Vagina (tissue), 2 donors: ENCODE results near the gene FBXL17. TPM values are rescaled to one million over a fixed set of nuclear protein-coding genes. Genes with fewer than 3 reads are reported as not detected.

Source experiments
- DNase-seq, 2 donors: peaks; one replicate each; pipeline ENCODE4 v3.0.0-alpha.2; 2017; ENCODE audit errors: extremely low spot score in 2 of 2
- H3K27ac ChIP-seq: fragments of 200-600 bp; sonication (generic); one replicate; pipeline ENCODE4 v1.5.1; 2019
- H3K27me3 ChIP-seq: fragments of 200-600 bp; sonication (generic); one replicate; pipeline ENCODE4 v1.5.1; 2019
- H3K36me3 ChIP-seq, 2 donors: fragments of 200-600 bp; sonication (generic); one replicate each; pipeline ENCODE4 v1.5.1; 2017 to 2019
- H3K4me1 ChIP-seq: fragments of 200-600 bp; sonication (generic); one replicate; pipeline ENCODE4 v1.5.1; 2019
- H3K4me3 ChIP-seq, 2 donors: fragments of 200-600 bp; sonication (generic); 1 replicate in 1 of 2; 2 replicates in 1 of 2; pipeline ENCODE4 v1.5.1; 2016 to 2019
- H3K9me3 ChIP-seq: fragments of 200-600 bp; sonication (generic); one replicate; pipeline ENCODE4 v1.5.1; 2019
- CTCF ChIP-seq, 3 experiments: fragments of 450-650 bp in 2 of 3; fragments of 200-600 bp in 1 of 3; sonication (generic) in 1 of 3; IDR thresholded peaks; one replicate each; pipeline ENCODE4 v1.5.1; 2017 to 2019; ENCODE audit warnings: antibody characterized with exemption in 3 of 3, mild to moderate bottlenecking in 2 of 3, moderate library complexity in 2 of 3
- POLR2A ChIP-seq, 2 donors: fragments of 450-650 bp; IDR thresholded peaks; one replicate each; pipeline ENCODE4 v1.6.1; 2017; ENCODE audit warnings: antibody characterized with exemption in 2 of 2, mild to moderate bottlenecking in 2 of 2, moderate library complexity in 2 of 2
- POLR2AphosphoS5 ChIP-seq, 2 donors: sonication (generic); formaldehyde crosslinking; IDR thresholded peaks; one replicate each; pipeline ENCODE4 v1.9.0; 2017; ENCODE audit warnings: antibody characterized with exemption in 2 of 2, mild to moderate bottlenecking in 2 of 2, low read depth in 1 of 2; ENCODE audit not compliant: insufficient read depth in 1 of 2
- intact Hi-C: fragments of 100-400 bp; cut with DNase I; formaldehyde crosslinking; loops from one replicate; pipeline ENCODE4 v1.15.1; 2023
- total RNA-seq: library from RNA; depleted of rRNA; stranded (reverse); fragments of >200 nt; gene quantifications from one replicate; pipeline ENCODE4 v1.2.3, GENCODE V29; 2016

Gene FBXL17
- total RNA-seq, 1 donor from 2014 or later, result 15.0 TPM

GRCh38 chr5:108249095-108249784, 132.7 kb downstream of the FBXL17 start:
- no peak overlapping the region for H3K4me3 ChIP-seq
- intact Hi-C loops, result no loop called here
- H3K27me3 ChIP-seq, result no peaks in the 10 kb centered on the region
- H3K36me3 ChIP-seq, result no peaks in the 10 kb centered on the region
- no peak for TF ChIP-seq CTCF (IDR thresholded peaks at IDR 0.05)
- TF ChIP-seq POLR2A (IDR thresholded peaks at IDR 0.05), result no peak
- TF ChIP-seq POLR2AphosphoS5 (IDR thresholded peaks at IDR 0.05; ENCODE audit: insufficient read depth in 1 of 2, low read depth in 1 of 2), result no peak
- no peak for DNase-seq
- peaks cover 12% of the 10 kb centered on the region for H3K4me1 ChIP-seq
- no peaks in the 10 kb centered on the region for H3K9me3 ChIP-seq
- no peak overlapping the region for H3K27ac ChIP-seq

- no peak for TF ChIP-seq CTCF (IDR thresholded peaks at IDR 0.05)
- no peak for TF ChIP-seq POLR2A (IDR thresholded peaks at IDR 0.05)
- no peak for TF ChIP-seq POLR2AphosphoS5 (IDR thresholded peaks at IDR 0.05; ENCODE audit: insufficient read depth in 1 of 2, low read depth in 1 of 2)
- H3K36me3 ChIP-seq, result no peaks in the 10 kb centered on the region
- no peak overlapping the region for H3K4me3 ChIP-seq
- H3K27me3 ChIP-seq, result no peaks in the 10 kb centered on the region
- H3K27ac ChIP-seq, result no peak overlapping the region
- peaks cover 3% of the 10 kb centered on the region for H3K9me3 ChIP-seq
- no peaks in the 10 kb centered on the region for H3K4me1 ChIP-seq
- intact Hi-C loops, result no loop called here
- DNase-seq, result no peak
Measured at GRCh38 chr5:108238936-108239887, 142.7 kb downstream of the FBXL17 start.

GRCh38 chr5:108238461-108238860, 143.4 kb downstream of the FBXL17 start:
- no peaks in the 10 kb centered on the region for H3K27me3 ChIP-seq
- intact Hi-C loops, result no loop called here

GRCh38 chr5:108233617-108234155, 148.2 kb downstream of the FBXL17 start:
- Histone ChIP-seq H3K27me3 (no peaks in the 10 kb centered on the region), H3K27ac (no peak overlapping the region), H3K4me1 (no peaks in the 10 kb centered on the region), H3K9me3 (no peaks in the 10 kb centered on the region), H3K4me3 (no peak overlapping the region), H3K36me3 (no peaks in the 10 kb centered on the region)
- DNase-seq, result no peak
- TF ChIP-seq POLR2A (IDR thresholded peaks at IDR 0.05) (no peak), CTCF (IDR thresholded peaks at IDR 0.05) (no peak), POLR2AphosphoS5 (IDR thresholded peaks at IDR 0.05; ENCODE audit: insufficient read depth in 1 of 2, low read depth in 1 of 2) (no peak)
- intact Hi-C loops, result no loop called here

More at GRCh38 chr5:108238461-108238860, 143.4 kb downstream of the FBXL17 start:
- Histone ChIP-seq H3K4me3 (no peak overlapping the region), H3K36me3 (no peaks in the 10 kb centered on the region), H3K27ac (no peak overlapping the region), H3K4me1 (no peaks in the 10 kb centered on the region), H3K9me3 (peaks cover 3% of the 10 kb centered on the region)
- DNase-seq, result no peak
- TF ChIP-seq POLR2A (IDR thresholded peaks at IDR 0.05) (no peak), POLR2AphosphoS5 (IDR thresholded peaks at IDR 0.05; ENCODE audit: insufficient read depth in 1 of 2, low read depth in 1 of 2) (no peak), CTCF (IDR thresholded peaks at IDR 0.05) (no peak)
